Liver (tissue), 3 donors: ENCODE measurements around the gene TEX19.

Source experiments
- ATF3 ChIP-seq: IDR thresholded peaks from 2 replicates; pipeline ENCODE4 v1.6.1; 2016; ENCODE audit warnings: antibody characterized with exemption
- CTCF ChIP-seq: fragments of 150-350 bp; IDR thresholded peaks from 2 replicates; pipeline ENCODE4 v1.5.1; 2017; ENCODE audit warnings: improper control_type of control experiment, low read depth, low read length; ENCODE audit not compliant: missing input control
- EGR1 ChIP-seq, 2 donors: IDR thresholded peaks; 2 replicates each; pipeline ENCODE4 v1.6.1; 2016 to 2018; ENCODE audit warnings: antibody characterized with exemption in 2 of 2, low read depth in 2 of 2
- HNF4A ChIP-seq, 2 donors: conservative IDR thresholded peaks; 2 replicates each; pipeline ENCODE4 v1.6.1; 2016; ENCODE audit warnings: antibody characterized with exemption in 2 of 2, mild to moderate bottlenecking in 2 of 2
- JUND ChIP-seq, 2 donors: IDR thresholded peaks; 2 replicates each; pipeline ENCODE4 v1.6.1; 2016; ENCODE audit warnings: antibody characterized with exemption in 2 of 2
- MAX ChIP-seq: IDR thresholded peaks from 2 replicates; pipeline ENCODE4 v1.6.1; 2016; ENCODE audit warnings: antibody characterized with exemption
- RXRA ChIP-seq, 2 donors: IDR thresholded peaks; 2 replicates each; pipeline ENCODE4 v1.6.1; 2017 to 2018; ENCODE audit warnings: antibody characterized with exemption in 2 of 2, mild to moderate bottlenecking in 1 of 2
- TAF1 ChIP-seq: conservative IDR thresholded peaks from 2 replicates; pipeline ENCODE4 v1.6.1; 2016; ENCODE audit warnings: antibody characterized with exemption, mild to moderate bottlenecking
- donor health status: healthy.
- donor health status: healthy.

DNA sequence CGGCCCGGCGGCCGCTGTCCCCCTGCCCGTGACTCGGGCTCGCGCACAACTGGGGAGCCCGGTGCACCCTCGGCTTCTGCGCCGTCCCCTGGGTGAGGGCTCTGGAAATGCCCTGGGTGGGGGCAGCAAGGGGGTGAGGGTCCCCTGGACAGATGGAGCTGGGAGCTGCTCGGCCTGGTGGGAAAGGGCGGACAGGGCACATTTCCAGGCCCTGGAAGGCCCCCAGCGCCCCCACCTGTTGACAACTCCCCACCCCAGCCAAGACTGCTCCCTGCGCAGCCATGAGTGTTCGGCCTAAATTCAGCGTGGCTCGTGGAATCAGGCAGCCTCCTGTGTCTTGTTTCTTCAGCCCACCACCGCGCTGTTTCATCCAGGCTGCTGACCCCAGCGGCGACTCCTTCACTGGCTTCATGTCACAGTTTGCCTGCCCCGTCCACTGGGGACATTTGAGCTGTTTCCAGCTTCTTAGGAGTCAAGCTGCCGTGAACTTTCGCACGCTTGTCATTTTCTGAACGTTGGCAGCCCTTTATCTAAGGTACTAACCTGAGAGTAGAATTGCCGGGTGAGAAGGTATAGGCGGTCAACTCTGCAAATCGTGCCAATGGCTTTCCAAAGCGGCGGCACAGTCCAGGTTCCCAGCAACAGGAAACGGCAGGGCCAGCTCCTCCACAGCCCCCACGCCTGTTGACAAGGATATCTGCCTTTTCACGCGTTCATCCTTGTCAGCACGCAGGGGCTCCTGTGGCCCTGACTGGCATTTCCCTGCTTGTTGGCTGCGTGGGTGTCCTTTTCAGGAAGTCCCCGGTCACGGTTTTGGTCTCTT is 13.4 kb downstream of the TEX19 start:
- TF ChIP-seq MAX (no peak), CTCF (no peak), EGR1 (IDR thresholded peaks at IDR 0.05; ENCODE audit: low read depth in 2 of 2) (no peak), RXRA (IDR thresholded peaks at IDR 0.05) (no peak), ATF3 (no peak), HNF4A (conservative IDR thresholded peaks at IDR 0.05) (no peak), JUND (IDR thresholded peaks at IDR 0.05) (no peak), TAF1 (no peak)
